B cell (primary cell): ENCODE results near the gene SIX1. TPM values are rescaled to one million over a fixed set of nuclear protein-coding genes. Genes with fewer than 3 reads are reported as not detected.

ENCODE experiments used
- ATAC-seq: fragments of 200-7000 bp; cut with Tn5 transposase; one replicate; pipeline ENCODE4 v1.10.0; 2021; ENCODE audit warnings: low read depth, mild to moderate bottlenecking, moderate number of reproducible peaks, moderate library complexity
- CTCF ChIA-PET: fragments of 350-600 bp; sonication (Branson Sonifier 250); formaldehyde crosslinking; loops from one replicate; lab custom pipeline; 2021; ENCODE audit warnings: antibody characterized with exemption, inconsistent platforms; lab: Charles Lee
- POLR2A ChIA-PET: fragments of 350-600 bp; sonication (Branson Sonifier 250); formaldehyde crosslinking; loops from one replicate; lab custom pipeline; 2021; ENCODE audit warnings: antibody characterized with exemption; lab: Charles Lee
- DNase-seq: peaks from one replicate; pipeline ENCODE4 v3.0.0; 2013
- H2AFZ ChIP-seq: 2 replicates; pipeline ENCODE4 v1.6.1; 2012; ENCODE audit warnings: mild to moderate bottlenecking, low read depth, low read length; ENCODE audit not compliant: insufficient read depth, poor library complexity, severe bottlenecking
- H3K27ac ChIP-seq, 2 donors: 1 replicate in 1 of 2; 2 replicates in 1 of 2; pipeline ENCODE4 v1.5.1; 2012 to 2013; ENCODE audit warnings: low read length in 2 of 2, mild to moderate bottlenecking in 2 of 2, moderate library complexity in 1 of 2
- H3K27me3 ChIP-seq, 4 experiments: fragments of 200-600 bp in 1 of 4; sonication (generic) in 1 of 4; replicated peaks in 1 of 4; 1 replicate in 2 of 4; 2 replicates in 2 of 4; pipeline versions ENCODE4 v1.6.1 to v1.7.0; 2013 to 2016; ENCODE audit warnings: low read length in 3 of 4, mild to moderate bottlenecking in 2 of 4, mixed read lengths in 1 of 4, moderate library complexity in 1 of 4; ENCODE audit not compliant: insufficient read depth in 4 of 4, control insufficient read depth in 3 of 4; ENCODE audit errors: control extremely low read depth in 1 of 4
- H3K36me3 ChIP-seq, 2 experiments: replicated peaks in 1 of 2; 1 replicate in 1 of 2; 2 replicates in 1 of 2; pipeline versions ENCODE4 v1.6.1 to v1.7.1; 2013; ENCODE audit warnings: low read length in 1 of 2; ENCODE audit not compliant: insufficient read depth in 2 of 2, control insufficient read depth in 1 of 2; ENCODE audit errors: control extremely low read depth in 1 of 2, extremely low read depth in 1 of 2
- H3K4me1 ChIP-seq, 2 donors: fragments of 200-600 bp in 1 of 2; sonication (generic) in 1 of 2; 1 replicate in 1 of 2; 2 replicates in 1 of 2; pipeline versions ENCODE4 v1.5.1 to v1.6.1; 2013 to 2017; ENCODE audit warnings: low read length in 2 of 2; ENCODE audit not compliant: control insufficient read depth in 2 of 2, insufficient read depth in 2 of 2
- H3K4me2 ChIP-seq: replicated peaks from 2 replicates; pipeline ENCODE3; 2012; ENCODE audit warnings: mild to moderate bottlenecking, low read depth, low read length; ENCODE audit not compliant: poor library complexity, severe bottlenecking
- H3K4me3 ChIP-seq, 5 experiments: fragments of 200-600 bp in 1 of 5; sonication (generic) in 1 of 5; 1 replicate in 3 of 5; 2 replicates in 2 of 5; pipeline versions ENCODE4 v1.5.1 to v1.7.0; 2011 to 2016; ENCODE audit warnings: low read length in 4 of 5, mild to moderate bottlenecking in 4 of 5, low read depth in 2 of 5, control low read depth in 1 of 5, moderate library complexity in 1 of 5; ENCODE audit not compliant: insufficient read depth in 1 of 5; ENCODE audit errors: control extremely low read depth in 1 of 5, extremely low read depth in 1 of 5
- H3K79me2 ChIP-seq: fragments of 200-600 bp; sonication (generic); one replicate; pipeline ENCODE4 v1.6.0; 2016; ENCODE audit warnings: low read length; ENCODE audit not compliant: control insufficient read depth, insufficient read depth
- H3K9ac ChIP-seq: fragments of 200-600 bp; sonication (generic); 2 replicates; pipeline ENCODE4 v1.6.1; 2017; ENCODE audit warnings: mild to moderate bottlenecking, low read length, moderate library complexity
- H3K9me3 ChIP-seq, 3 donors: one replicate each; pipeline versions ENCODE4 v1.6.1 to v1.7.1; 2013; ENCODE audit warnings: low read length in 2 of 3; ENCODE audit not compliant: control insufficient read depth in 2 of 3, insufficient read depth in 1 of 3; ENCODE audit errors: control extremely low read depth in 1 of 3
- H4K20me1 ChIP-seq: 2 replicates; pipeline ENCODE4 v1.6.0; 2012; ENCODE audit warnings: mild to moderate bottlenecking, low read length; ENCODE audit not compliant: insufficient read depth, control insufficient read depth, poor library complexity, severe bottlenecking
- H3K27ac Mint-ChIP-seq: one replicate; pipeline ENCODE4 v1.8.0; 2021; ENCODE audit warnings: mixed read lengths
- H3K27me3 Mint-ChIP-seq: one replicate; pipeline ENCODE4 v1.8.0; 2021; ENCODE audit warnings: mixed read lengths
- H3K4me1 Mint-ChIP-seq: one replicate; pipeline ENCODE4 v1.8.0; 2021; ENCODE audit warnings: mixed read lengths
- H3K4me3 Mint-ChIP-seq: one replicate; pipeline ENCODE4 v1.8.0; 2021; ENCODE audit warnings: mixed read lengths
- H3K9me3 Mint-ChIP-seq: one replicate; pipeline ENCODE4 v1.8.0; 2022; ENCODE audit warnings: mixed read lengths; ENCODE audit not compliant: insufficient read depth
- EZH2 ChIP-seq: IDR thresholded peaks from 2 replicates; pipeline ENCODE4 v1.6.1; 2012; ENCODE audit warnings: borderline replicate concordance, low read depth, mild to moderate bottlenecking, moderate library complexity, low read length; ENCODE audit not compliant: insufficient read depth, poor library complexity, severe bottlenecking
- WGBS: methylation state at CpG from one replicate; pipeline ENCODE4 v1.1.5; 2013; ENCODE audit warnings: missing lambda C conversion rate; ENCODE audit not compliant: insufficient coverage; 5-methylcytosine and 5-hydroxymethylcytosine counted together
- intact Hi-C: fragments of 100-400 bp; cut with micrococcal nuclease; formaldehyde crosslinking; loops from one replicate; pipeline ENCODE4 v1.10.0; 2022
- polyA minus RNA-seq: library from RNA; depleted of rRNA, polyadenylated mRNA; stranded (reverse); fragments of >200 nt; gene quantifications from 2 replicates; pipeline ENCODE4 v1.2.3, GENCODE V29; 2012
- polyA plus RNA-seq: library from polyadenylated mRNA; depleted of rRNA; stranded (reverse); fragments of >200 nt; gene quantifications from 2 replicates; pipeline ENCODE4 v1.2.3, GENCODE V29; 2012
- total RNA-seq, 2 donors: library from RNA; stranded (reverse); fragments of 120-200 nt in 1 of 2; gene quantifications; 1 replicate in 1 of 2; 2 replicates in 1 of 2; pipeline versions ENCODE4 v1.2.3 to v1.2.4, GENCODE V29; 2013 to 2022
- TF ChIP-seq, protein P1 (sequence below): fragments of 200-600 bp; IDR thresholded peaks from one replicate; pipeline ENCODE4 v1.8.0; 2022; ENCODE audit warnings: antibody characterized with exemption, mild to moderate bottlenecking

SIX1 gene
- total RNA-seq: 0.12 TPM in 1 of 2 replicates, not detected in the other
- 0.98 TPM for total RNA-seq (2013)
- polyA plus RNA-seq: 0.07 and 0.16 TPM in 2 replicates
- 0.07 TPM in 1 of 2 replicates, not detected in the other for polyA minus RNA-seq

DNA sequence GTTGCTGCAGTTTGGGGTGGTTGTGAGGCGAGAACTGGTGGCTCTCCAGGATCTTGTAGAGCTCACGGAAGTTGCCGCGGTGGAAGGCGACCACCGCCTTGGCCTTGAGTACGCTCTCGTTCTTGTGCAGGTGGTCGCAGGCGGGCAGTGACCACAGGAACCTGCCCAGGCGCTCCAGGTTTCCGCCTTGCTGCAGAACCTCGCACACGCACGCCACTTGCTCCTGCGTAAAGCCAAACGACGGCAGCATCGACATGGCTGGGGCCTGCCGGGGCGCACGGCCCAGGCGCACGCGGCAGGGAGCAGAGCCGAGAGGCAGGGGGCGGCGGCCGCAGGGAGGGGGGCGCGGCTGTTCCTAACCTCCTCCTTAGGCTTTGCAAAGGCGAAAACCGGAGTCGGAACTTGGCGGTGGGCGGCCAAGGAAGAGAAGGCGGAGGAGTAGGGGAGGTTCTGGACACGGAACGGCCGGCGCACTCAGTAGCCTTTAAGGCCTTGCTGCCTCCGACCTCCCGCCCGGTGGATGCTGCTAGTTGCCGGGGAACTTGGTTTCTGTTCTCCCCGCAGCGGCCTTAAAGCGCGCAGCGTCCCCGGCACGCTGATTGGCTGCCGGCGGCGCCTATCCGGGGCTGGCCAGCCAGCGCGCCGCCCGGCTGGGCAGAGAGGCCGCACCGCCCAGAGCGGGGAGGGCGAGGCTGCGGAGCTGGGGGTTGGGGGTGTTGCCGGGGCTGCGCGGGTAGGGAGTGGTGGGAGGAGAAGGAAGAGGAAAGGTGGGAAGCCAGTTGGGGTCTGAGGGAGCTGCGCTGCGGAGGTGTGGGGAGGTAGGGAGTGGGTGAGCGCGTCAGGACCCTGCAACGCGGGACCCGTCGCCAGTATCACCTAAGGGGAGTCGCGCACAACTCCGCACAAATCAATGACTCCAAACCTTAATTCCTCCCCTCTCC, at the start of gene SIX1:
Gene SIX1, minus strand, starts transcription at position 544 of the 941 bp plus-strand sequence. Its CDS starts 288 bp downstream, at position 256.
- Mint-ChIP-seq H3K4me1 (peaks cover 34% of the 10 kb centered on the region), H3K27me3 (peaks cover 85% of the 10 kb centered on the region), H3K4me3 (peak within 1 kb of the TSS; percentile 80), H3K9me3 (peaks cover 3% of the 10 kb centered on the region), H3K27ac (peak within 1 kb of the TSS; percentile 68)
- ChIA-PET POLR2A (no interaction called here), CTCF (interaction anchor here (0.6 to 1.0 kb wide), 2 partner anchors 450 to 604 kb away, joined by 3 to 6 read pairs; no protein-coding TSS in a partner anchor)
- Histone ChIP-seq H3K27me3 (peaks cover under 1 to 97% (median 87%) of the 10 kb centered on the region in 4 experiments), H3K36me3 (no peaks in the 10 kb centered on the region), H2AFZ (peak within 1 kb of the TSS; percentile 26), H3K4me3 (peak within 1 kb of the TSS in 3 of 5 experiments; percentile 34 to 51 (median 40)), H3K79me2 (no peaks in the 10 kb centered on the region), H3K4me2 (peak within 1 kb of the TSS; percentile 77), H3K27ac (no peak within 1 kb of the TSS), H4K20me1 (no peaks in the 10 kb centered on the region), H3K9ac (peak within 1 kb of the TSS; percentile 45), H3K9me3 (peaks cover 0 to 73% (median 33%) of the 10 kb centered on the region in 3 donors), H3K4me1 (peaks cover 39 to 62% of the 10 kb centered on the region in 2 donors)
- DNase-seq (peak; percentile 63), ATAC-seq (peak; percentile 47)
- intact Hi-C loops: no loop called here
- TF ChIP-seq EZH2: no peak
- TF ChIP-seq, protein P1, sequence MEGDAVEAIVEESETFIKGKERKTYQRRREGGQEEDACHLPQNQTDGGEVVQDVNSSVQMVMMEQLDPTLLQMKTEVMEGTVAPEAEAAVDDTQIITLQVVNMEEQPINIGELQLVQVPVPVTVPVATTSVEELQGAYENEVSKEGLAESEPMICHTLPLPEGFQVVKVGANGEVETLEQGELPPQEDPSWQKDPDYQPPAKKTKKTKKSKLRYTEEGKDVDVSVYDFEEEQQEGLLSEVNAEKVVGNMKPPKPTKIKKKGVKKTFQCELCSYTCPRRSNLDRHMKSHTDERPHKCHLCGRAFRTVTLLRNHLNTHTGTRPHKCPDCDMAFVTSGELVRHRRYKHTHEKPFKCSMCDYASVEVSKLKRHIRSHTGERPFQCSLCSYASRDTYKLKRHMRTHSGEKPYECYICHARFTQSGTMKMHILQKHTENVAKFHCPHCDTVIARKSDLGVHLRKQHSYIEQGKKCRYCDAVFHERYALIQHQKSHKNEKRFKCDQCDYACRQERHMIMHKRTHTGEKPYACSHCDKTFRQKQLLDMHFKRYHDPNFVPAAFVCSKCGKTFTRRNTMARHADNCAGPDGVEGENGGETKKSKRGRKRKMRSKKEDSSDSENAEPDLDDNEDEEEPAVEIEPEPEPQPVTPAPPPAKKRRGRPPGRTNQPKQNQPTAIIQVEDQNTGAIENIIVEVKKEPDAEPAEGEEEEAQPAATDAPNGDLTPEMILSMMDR: no peak
- WGBS: 4% methylated on average over 67 of the region's 79 CpGs
